Transverse colon (tissue), 4 donors: Measurements from ENCODE around the gene ICE2. TPM values are rescaled to one million over a fixed set of nuclear protein-coding genes. Genes with fewer than 3 reads are reported as not detected.

Experiments used
- DNase-seq: peaks from one replicate; pipeline ENCODE4 v3.0.0-alpha.2; 2019
- H3K27ac ChIP-seq, 4 donors: fragments of 200-600 bp; sonication (generic); 2 replicates each; pipeline ENCODE4 v1.5.1; 2016 to 2018; ENCODE audit warnings: inconsistent platforms in 4 of 4
- H3K27me3 ChIP-seq: fragments of 200-600 bp; sonication (generic); 2 replicates; pipeline ENCODE4 v1.5.1; 2017; ENCODE audit warnings: inconsistent platforms
- H3K36me3 ChIP-seq, 4 donors: fragments of 200-600 bp; sonication (generic); 2 replicates each; pipeline ENCODE4 v1.5.1; 2017 to 2019; ENCODE audit warnings: inconsistent platforms in 4 of 4
- H3K4me1 ChIP-seq, 4 donors: fragments of 200-600 bp; sonication (generic); 2 replicates each; pipeline ENCODE4 v1.5.1; 2017 to 2020; ENCODE audit warnings: inconsistent platforms in 4 of 4
- H3K4me3 ChIP-seq, 4 donors: fragments of 200-600 bp; sonication (generic); 1 replicate in 1 of 4; 2 replicates in 3 of 4; pipeline versions ENCODE4 v1.5.1 to v1.6.1; 2017 to 2019; ENCODE audit warnings: inconsistent platforms in 4 of 4
- H3K9me3 ChIP-seq, 2 donors: fragments of 200-600 bp; sonication (generic); 2 replicates each; pipeline ENCODE4 v1.5.1; 2017 to 2019; ENCODE audit warnings: inconsistent platforms in 2 of 2
- EP300 ChIP-seq: sonication (generic); formaldehyde crosslinking; IDR thresholded peaks from one replicate; pipeline ENCODE4 v1.6.1; 2017; ENCODE audit warnings: antibody characterized with exemption, low read depth
- POLR2A ChIP-seq: fragments of 450-650 bp; IDR thresholded peaks from one replicate; pipeline ENCODE4 v1.6.1; 2016; ENCODE audit warnings: antibody characterized with exemption, mild to moderate bottlenecking, moderate library complexity
- POLR2AphosphoS5 ChIP-seq, 3 donors: sonication (generic); formaldehyde crosslinking; IDR thresholded peaks; one replicate each; pipeline ENCODE4 v1.6.1; 2016; ENCODE audit warnings: antibody characterized with exemption in 3 of 3
- WGBS, 2 donors: methylation state at CpG; one replicate each; pipeline ENCODE4 v1.1.5; 2018; ENCODE audit warnings: low coverage in 1 of 2; 5-methylcytosine and 5-hydroxymethylcytosine counted together
- in situ Hi-C, 4 donors: fragments of 200-750 bp; cut with MboI; loops; one replicate each; pipeline versions ENCODE4 v1.15.0 to v1.15.1; 2017; ENCODE audit warnings: low sequenced_read_pairs in 3 of 4, low pct_ligation_motif_present in 1 of 4, low pct_unique_long_range_greater_than_20kb in 1 of 4
- intact Hi-C: fragments of 100-400 bp; cut with DNase I; formaldehyde crosslinking; loops from one replicate; pipeline ENCODE4 v1.15.1; 2023; ENCODE audit warnings: low total_unique reads
- total RNA-seq, 4 donors: library from RNA; depleted of rRNA; stranded (reverse); fragments of >200 nt; gene quantifications; one replicate each; pipeline ENCODE4 v1.1.0, GENCODE V29; 2016
- TF ChIP-seq, protein P1 (sequence below), 5 experiments: fragments of 200-600 bp in 3 of 5; fragments of 450-650 bp in 2 of 5; sonication (generic) in 3 of 5; IDR thresholded peaks; 1 replicate in 2 of 5; 2 replicates in 3 of 5; pipeline ENCODE4 v1.5.1; 2016 to 2017; ENCODE audit warnings: antibody characterized with exemption in 5 of 5, inconsistent platforms in 3 of 5, mild to moderate bottlenecking in 2 of 5, moderate library complexity in 1 of 5

ICE2 gene
- total RNA-seq, 4 donors from 2014 or later = 14.6 to 83.4 (median 26.5) TPM

DNA sequence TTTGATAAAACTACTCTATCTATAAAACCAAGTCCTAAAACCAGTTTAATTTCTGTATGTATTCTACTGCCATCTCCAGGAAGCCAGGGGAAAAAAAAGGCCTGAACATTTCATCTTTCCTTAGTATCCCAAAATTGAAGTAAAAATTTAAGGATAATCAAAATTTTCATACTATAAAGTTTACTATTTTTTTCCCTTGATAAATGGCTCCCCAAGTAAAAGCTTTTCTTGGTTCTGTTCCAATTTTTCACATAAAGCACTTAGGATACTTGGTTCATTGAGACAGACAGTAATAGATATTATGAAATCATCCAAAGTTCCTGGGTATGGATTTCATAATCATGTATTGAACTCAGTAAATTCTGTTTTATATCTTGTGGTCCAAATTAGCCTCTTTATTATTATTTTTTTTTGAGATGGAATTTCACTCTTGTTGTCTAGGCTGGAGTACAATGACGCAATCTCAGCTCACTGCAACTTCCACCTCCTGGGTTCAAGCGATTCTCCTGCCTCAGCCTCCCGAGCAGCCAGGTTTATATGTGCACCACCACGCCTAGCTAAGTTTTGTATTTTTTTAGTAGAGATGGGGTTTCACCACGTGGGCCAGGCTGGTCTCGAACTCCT is 34.5 kb downstream of the ICE2 start:
- WGBS, 2 donors = 86 to 88% methylated on average over 3 to 6 of the region's 6 CpGs
- TF ChIP-seq, protein P1, sequence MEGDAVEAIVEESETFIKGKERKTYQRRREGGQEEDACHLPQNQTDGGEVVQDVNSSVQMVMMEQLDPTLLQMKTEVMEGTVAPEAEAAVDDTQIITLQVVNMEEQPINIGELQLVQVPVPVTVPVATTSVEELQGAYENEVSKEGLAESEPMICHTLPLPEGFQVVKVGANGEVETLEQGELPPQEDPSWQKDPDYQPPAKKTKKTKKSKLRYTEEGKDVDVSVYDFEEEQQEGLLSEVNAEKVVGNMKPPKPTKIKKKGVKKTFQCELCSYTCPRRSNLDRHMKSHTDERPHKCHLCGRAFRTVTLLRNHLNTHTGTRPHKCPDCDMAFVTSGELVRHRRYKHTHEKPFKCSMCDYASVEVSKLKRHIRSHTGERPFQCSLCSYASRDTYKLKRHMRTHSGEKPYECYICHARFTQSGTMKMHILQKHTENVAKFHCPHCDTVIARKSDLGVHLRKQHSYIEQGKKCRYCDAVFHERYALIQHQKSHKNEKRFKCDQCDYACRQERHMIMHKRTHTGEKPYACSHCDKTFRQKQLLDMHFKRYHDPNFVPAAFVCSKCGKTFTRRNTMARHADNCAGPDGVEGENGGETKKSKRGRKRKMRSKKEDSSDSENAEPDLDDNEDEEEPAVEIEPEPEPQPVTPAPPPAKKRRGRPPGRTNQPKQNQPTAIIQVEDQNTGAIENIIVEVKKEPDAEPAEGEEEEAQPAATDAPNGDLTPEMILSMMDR (IDR thresholded peaks at IDR 0.05) = peak; percentile 40 to 57 (median 54)
- TF ChIP-seq EP300 (no peak), POLR2A (no peak), POLR2AphosphoS5 (IDR thresholded peaks at IDR 0.05) (no peak)
- in situ Hi-C loops = loop anchor here in 1 of 4 donors (10.0 kb wide), 1 partner anchor 90 kb away; no protein-coding TSS in a partner anchor
- intact Hi-C loops = no loop called here
- Histone ChIP-seq H3K36me3 (peaks cover 0 to 24% (median 7%) of the 10 kb centered on the region in 4 donors), H3K9me3 (no peaks in the 10 kb centered on the region), H3K4me3 (no peak overlapping the region), H3K27me3 (no peaks in the 10 kb centered on the region), H3K27ac (no peak overlapping the region), H3K4me1 (peaks cover 0 to 28% (median 9%) of the 10 kb centered on the region in 4 donors)
- DNase-seq = no peak

DNA sequence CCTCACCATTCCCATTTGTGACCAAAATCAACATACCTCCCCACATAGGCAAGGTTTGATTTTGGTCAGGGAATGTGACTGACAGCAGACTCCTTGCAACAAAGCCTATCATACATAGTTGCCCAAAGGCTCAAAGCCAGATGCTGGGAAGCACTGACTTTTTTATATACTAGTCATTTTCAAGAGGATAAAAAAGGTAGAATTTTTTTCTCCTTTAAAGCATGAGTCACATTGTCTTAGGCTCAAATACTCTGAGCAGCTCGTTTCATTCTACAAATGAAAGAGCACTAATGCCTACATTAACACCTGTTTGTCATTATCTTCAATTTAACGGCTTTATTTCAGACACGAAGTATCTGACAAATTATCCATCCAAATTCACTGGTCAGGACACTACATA is 36.2 kb downstream of the ICE2 start:
- no peak for DNase-seq
- Histone ChIP-seq H3K4me3 (no peak overlapping the region), H3K9me3 (no peaks in the 10 kb centered on the region), H3K36me3 (peaks cover 0 to 12% (median 2%) of the 10 kb centered on the region in 4 donors), H3K27ac (peak overlapping the region in 3 of 4 donors; percentile 31 to 57 (median 44)), H3K4me1 (peaks cover 0 to 28% (median 9%) of the 10 kb centered on the region in 4 donors), H3K27me3 (no peaks in the 10 kb centered on the region)
- WGBS, 2 donors = 73 to 74% methylated on average over 3 of the region's 3 CpGs
- intact Hi-C loops = no loop called here
- in situ Hi-C loops = loop anchor here in 1 of 4 donors (10.0 kb wide), 1 partner anchor 88 kb away; no protein-coding TSS in a partner anchor
- TF ChIP-seq POLR2AphosphoS5 (IDR thresholded peaks at IDR 0.05) = no peak

GRCh38 chr15:60442031-60442650 is 36.8 kb downstream of the ICE2 start:
- Histone ChIP-seq H3K4me3 (no peak overlapping the region), H3K36me3 (peaks cover 0 to 8% (median 2%) of the 10 kb centered on the region in 4 donors), H3K27me3 (no peaks in the 10 kb centered on the region), H3K9me3 (no peaks in the 10 kb centered on the region), H3K27ac (peak overlapping the region; percentile 24 to 57 (median 38)), H3K4me1 (peaks cover 0 to 28% (median 9%) of the 10 kb centered on the region in 4 donors)
- intact Hi-C loops = no loop called here
- DNase-seq = no peak
- TF ChIP-seq POLR2AphosphoS5 (IDR thresholded peaks at IDR 0.05) (no peak), EP300 (no peak), POLR2A (no peak)
- TF ChIP-seq, protein P1 (IDR thresholded peaks at IDR 0.05) = no peak
- in situ Hi-C loops = loop anchor here in 1 of 4 donors (10.0 kb wide), 1 partner anchor 87 kb away; no protein-coding TSS in a partner anchor
- WGBS, 2 donors = 46 to 55% methylated on average over 2 of the region's 2 CpGs

DNA sequence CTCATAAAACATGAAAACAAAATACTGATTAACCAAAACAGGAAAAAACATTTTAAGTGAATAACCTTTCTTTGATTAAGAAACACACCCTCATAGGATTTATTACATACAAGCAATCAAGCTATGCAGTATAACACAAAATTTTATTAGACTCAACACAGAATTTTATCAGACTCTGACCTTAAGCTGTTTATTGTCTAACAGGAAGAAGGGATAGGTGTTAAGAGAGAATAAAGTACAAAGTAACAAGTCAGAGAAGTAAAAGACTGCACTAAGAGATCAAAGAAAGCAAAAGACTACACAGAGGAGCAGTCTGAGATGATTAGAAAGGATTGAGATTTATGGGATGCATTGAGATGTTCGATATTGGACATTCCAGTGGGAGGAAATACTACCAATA is 37.6 kb downstream of the ICE2 start:
- peaks cover 0 to 4% (median 2%) of the 10 kb centered on the region in 4 donors for H3K36me3 ChIP-seq
- DNase-seq = no peak
- in situ Hi-C loops = loop anchor here in 1 of 4 donors (10.0 kb wide), 1 partner anchor 87 kb away; no protein-coding TSS in a partner anchor
- 47 to 62% methylated on average over 1 of the region's 1 CpG for WGBS, 2 donors
- H3K9me3 ChIP-seq = no peaks in the 10 kb centered on the region
- no peak overlapping the region for H3K4me3 ChIP-seq
- no peaks in the 10 kb centered on the region for H3K27me3 ChIP-seq
- TF ChIP-seq, protein P1 (IDR thresholded peaks at IDR 0.05) = no peak
- TF ChIP-seq POLR2AphosphoS5 (IDR thresholded peaks at IDR 0.05) = peak in 1 of 3 donors; percentile 28
- peaks cover 0 to 28% (median 9%) of the 10 kb centered on the region in 4 donors for H3K4me1 ChIP-seq
- intact Hi-C loops = no loop called here
- H3K27ac ChIP-seq = peak overlapping the region; percentile 24 to 57 (median 38)
